ENCODE measurements around the gene DNAH8. TPM values are rescaled to one million over a fixed set of nuclear protein-coding genes. Genes with fewer than 3 reads are reported as not detected.

The DNAH8 gene
- total and polyA plus RNA-seq, 2 donors = 0.05 to 0.11 TPM

DNA sequence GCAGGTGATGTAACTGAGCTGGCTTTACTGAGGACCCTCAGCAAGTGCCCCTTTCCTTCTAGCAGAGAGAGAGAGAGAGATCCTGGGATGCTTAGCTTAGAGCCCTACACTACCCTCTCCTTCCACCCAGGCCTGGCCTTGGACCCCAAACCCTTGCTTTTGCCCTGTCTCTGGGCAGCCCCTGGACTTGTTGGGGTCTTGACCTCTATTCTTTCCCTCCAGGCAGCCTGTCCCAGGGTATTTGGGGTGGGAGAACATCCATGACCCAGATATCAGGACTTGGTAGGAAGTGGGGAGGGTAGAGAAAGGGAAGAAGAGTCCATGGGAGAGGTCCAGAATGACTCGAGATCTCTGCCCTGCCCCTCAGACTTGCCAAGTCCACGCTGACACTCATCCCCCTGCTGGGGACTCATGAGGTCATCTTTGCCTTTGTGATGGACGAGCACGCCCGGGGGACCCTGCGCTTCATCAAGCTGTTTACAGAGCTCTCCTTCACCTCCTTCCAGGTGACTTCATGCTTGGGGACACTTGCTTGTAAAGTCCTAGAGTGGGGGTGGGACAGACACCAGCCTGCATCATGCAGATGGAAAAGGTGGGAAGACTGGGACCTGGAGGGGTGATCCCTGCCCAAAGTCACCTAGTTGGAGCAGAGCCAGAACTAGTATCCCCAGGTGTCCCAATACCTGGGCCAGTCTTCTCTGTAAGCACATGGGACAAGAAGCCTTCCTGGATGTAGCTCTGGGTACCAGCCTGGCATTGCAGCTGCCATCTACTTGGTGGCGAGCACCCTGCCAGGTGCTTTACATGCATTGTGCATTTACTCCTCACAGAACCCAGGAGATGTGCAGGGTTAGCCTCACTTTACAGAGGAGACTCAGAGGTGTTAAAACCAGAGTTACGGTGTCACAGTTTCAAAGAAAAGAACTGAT lies 364.4 kb downstream of the DNAH8 start:
- Histone ChIP-seq H3K9me3 (ENCODE audit: control insufficient read depth in 2 of 2, insufficient read depth in 1 of 2, low read length in 1 of 2) (no peaks in the 10 kb centered on the region), H3K4me1 (ENCODE audit: control insufficient read depth in 2 of 2, insufficient read depth in 2 of 2, low read length in 2 of 2) (no peaks in the 10 kb centered on the region), H3K4me3 (ENCODE audit: low read length in 2 of 2) (no peak overlapping the region), H3K27me3 (ENCODE audit: control insufficient read depth in 2 of 2, insufficient read depth in 1 of 2, low read length in 1 of 2) (peaks cover 0 to 2% of the 10 kb centered on the region in 2 donors), H3K36me3 (ENCODE audit: control insufficient read depth in 2 of 2, insufficient read depth in 2 of 2, low read length in 1 of 2) (no peaks in the 10 kb centered on the region), H3K27ac (ENCODE audit: low read depth in 1 of 2, low read length in 1 of 2) (no peak overlapping the region)
- DNase-seq (ENCODE audit: low read depth in 6 of 9, low spot score in 9 of 9) = no peak
- 95% methylated on average over 8 of the region's 8 CpGs for WGBS

Other genes with a start within 250 kb of the DNAH8 start
- 4.2 TPM for gene BTBD9, start 75.4 kb upstream of the DNAH8 start, total RNA-seq
- gene BTBD9, start 75.4 kb upstream of the DNAH8 start, polyA plus RNA-seq = 2.9 TPM
- 73.5 TPM for gene GLO1, start 12.2 kb upstream of the DNAH8 start, total RNA-seq
- gene GLO1, start 12.2 kb upstream of the DNAH8 start, polyA plus RNA-seq = 76.7 TPM

Measured in thymus (tissue), 11 donors.